CD4-positive, alpha-beta T cell treated with Interleukin-15 for 4 hours (primary cell): ENCODE measurements around the gene NDUFA8.

Experiments
- DNase-seq: peaks from one replicate; pipeline ENCODE4 v3.0.0-alpha.2; 2020; ENCODE audit warnings: low spot score

NDUFA8 gene

GRCh38 chr9:122184551-122184950 is 25.0 kb upstream of the NDUFA8 start:
- DNase-seq, result no peak

GRCh38 chr9:122183501-122183900 is 23.9 kb upstream of the NDUFA8 start:
- DNase-seq, result no peak

GRCh38 chr9:122180633-122181032 is 21.1 kb upstream of the NDUFA8 start:
- no peak for DNase-seq

GRCh38 chr9:122179690-122180074 is 20.1 kb upstream of the NDUFA8 start:
- DNase-seq, result no peak

GRCh38 chr9:122179054-122179689 is 19.6 kb upstream of the NDUFA8 start:
- DNase-seq, result no peak

- DNase-seq, result no peak
These were observed 17.3 kb upstream of the NDUFA8 start for GRCh38 chr9:122176916-122177315.

GRCh38 chr9:122173670-122174069 is 14.1 kb upstream of the NDUFA8 start:
- DNase-seq, result no peak

- no peak for DNase-seq
These were observed 12.6 kb upstream of the NDUFA8 start for GRCh38 chr9:122172131-122172530.

- no peak for DNase-seq
These were observed 8.8 kb upstream of the NDUFA8 start for GRCh38 chr9:122168356-122168755.

- DNase-seq, result no peak
These were observed 4.7 kb upstream of the NDUFA8 start for GRCh38 chr9:122164286-122164685.

GRCh38 chr9:122162415-122162814 is 2.8 kb upstream of the NDUFA8 start:
- no peak for DNase-seq

- no peak for DNase-seq
These were observed 307 bp upstream of the NDUFA8 start for GRCh38 chr9:122159925-122160246.

- DNase-seq, result peak; percentile 12
These were observed 1.4 kb downstream of the NDUFA8 start for GRCh38 chr9:122158202-122158601.

- no peak for DNase-seq
These were observed 3.8 kb downstream of the NDUFA8 start for GRCh38 chr9:122155796-122156195.

- DNase-seq, result no peak
These were observed 8.2 kb downstream of the NDUFA8 start for GRCh38 chr9:122151267-122151828.

GRCh38 chr9:122145592-122145863 is 14.1 kb downstream of the NDUFA8 start:
- DNase-seq, result no peak

GRCh38 chr9:122144836-122145591 is 14.6 kb downstream of the NDUFA8 start:
- DNase-seq, result no peak

GRCh38 chr9:122143876-122144405 is 15.6 kb downstream of the NDUFA8 start:
- DNase-seq, result no peak

- DNase-seq, result no peak
These were observed 16.3 kb downstream of the NDUFA8 start for GRCh38 chr9:122143296-122143695.

- DNase-seq, result no peak
These were observed 17.9 kb downstream of the NDUFA8 start for GRCh38 chr9:122141671-122142070.

GRCh38 chr9:122140368-122141193 is 19.0 kb downstream of the NDUFA8 start:
- no peak for DNase-seq

GRCh38 chr9:122138560-122139268 is 20.9 kb downstream of the NDUFA8 start:
- DNase-seq, result no peak
